H1 (cell line): ENCODE measurements around the gene BCAS3. TPM values are rescaled to one million over a fixed set of nuclear protein-coding genes. Genes with fewer than 3 reads are reported as not detected.

ENCODE experiments used
- CTCF ChIA-PET: fragments of 300-600 bp; sonication (Branson Sonifier 250); formaldehyde crosslinking; loops from one replicate; lab custom pipeline; 2021; ENCODE audit not compliant: partially characterized antibody; lab: Charles Lee
- POLR2A ChIA-PET: fragments of 300-600 bp; sonication (Branson Sonifier 250); formaldehyde crosslinking; loops from one replicate; lab custom pipeline; 2021; ENCODE audit warnings: inconsistent platforms; ENCODE audit not compliant: partially characterized antibody; lab: Charles Lee
- DNase-seq, 2 experiments: peaks; one replicate each; pipeline versions ENCODE4 v3.0.0 to v3.0.0-alpha.2; 2010 to 2022; ENCODE audit warnings: low spot score in 2 of 2, low read depth in 1 of 2, mixed read lengths in 1 of 2
- FAIRE-seq: peaks from 2 replicates; lab custom pipeline; 2011; peaks lifted over from hg19 to GRCh38; lab: Jason Lieb, UNC
- H2AFZ ChIP-seq: 2 replicates; pipeline ENCODE4 v1.8.1; 2012; ENCODE audit warnings: low read length, inconsistent platforms
- H2AK5ac ChIP-seq: 2 replicates; pipeline ENCODE4 v1.6.1; 2013; ENCODE audit warnings: low read depth, low read length
- H2BK120ac ChIP-seq: replicated peaks from 2 replicates; pipeline ENCODE3; 2013; ENCODE audit warnings: low read depth, low read length, inconsistent platforms
- H2BK12ac ChIP-seq: 2 replicates; pipeline ENCODE4 v1.6.1; 2013; ENCODE audit warnings: low read depth, low read length
- H2BK15ac ChIP-seq: 2 replicates; pipeline ENCODE4 v1.6.1; 2013; ENCODE audit warnings: low read length
- H2BK20ac ChIP-seq: 2 replicates; pipeline ENCODE4 v1.6.1; 2013; ENCODE audit warnings: low read length
- H2BK5ac ChIP-seq: 2 replicates; pipeline ENCODE4 v1.6.1; 2013; ENCODE audit warnings: low read depth, low read length
- H3K14ac ChIP-seq: 2 replicates; pipeline ENCODE4 v1.6.1; 2013; ENCODE audit warnings: inconsistent platforms; ENCODE audit not compliant: insufficient read length
- H3K18ac ChIP-seq: 2 replicates; pipeline ENCODE4 v1.6.1; 2013; ENCODE audit warnings: low read length; ENCODE audit errors: extremely low read depth
- H3K23ac ChIP-seq: 2 replicates; pipeline ENCODE4 v1.6.1; 2013; ENCODE audit warnings: inconsistent platforms; ENCODE audit not compliant: insufficient read length
- H3K23me2 ChIP-seq: 2 replicates; pipeline ENCODE4 v1.6.1; 2013; ENCODE audit warnings: low read depth, low read length
- H3K27ac ChIP-seq: 2 replicates; pipeline ENCODE4 v1.6.1; 2011; ENCODE audit warnings: low read depth, low read length, inconsistent platforms
- H3K27me3 ChIP-seq, 4 experiments: replicated peaks in 1 of 4; 1 replicate in 1 of 4; 2 replicates in 3 of 4; pipeline versions ENCODE4 v1.6.1 to v1.8.1; 2011 to 2013; ENCODE audit warnings: low read length in 3 of 4, mild to moderate bottlenecking in 3 of 4, inconsistent platforms in 2 of 4, mixed read lengths in 2 of 4, moderate library complexity in 1 of 4; ENCODE audit not compliant: control insufficient read depth in 3 of 4, insufficient read depth in 3 of 4; ENCODE audit errors: extremely low read depth in 1 of 4
- H3K36me3 ChIP-seq, 4 experiments: 2 replicates each; pipeline versions ENCODE4 v1.6.1 to v1.8.1; 2011 to 2013; ENCODE audit warnings: mild to moderate bottlenecking in 4 of 4, low read length in 3 of 4, moderate library complexity in 2 of 4, control low read depth in 1 of 4, inconsistent platforms in 1 of 4; ENCODE audit not compliant: insufficient read depth in 4 of 4, control insufficient read depth in 2 of 4
- H3K4ac ChIP-seq: replicated peaks from 2 replicates; pipeline ENCODE3; 2013; ENCODE audit warnings: low read length, low read depth, mixed read lengths, inconsistent platforms; ENCODE audit not compliant: insufficient read length
- H3K4me1 ChIP-seq, 4 experiments: replicated peaks in 1 of 4; 1 replicate in 1 of 4; 2 replicates in 3 of 4; pipeline versions ENCODE4 v1.6.1 to v1.8.1; 2011 to 2013; ENCODE audit warnings: low read length in 3 of 4, inconsistent platforms in 2 of 4, mixed read lengths in 1 of 4; ENCODE audit not compliant: insufficient read depth in 4 of 4, control insufficient read depth in 3 of 4
- H3K4me2 ChIP-seq, 2 experiments: 2 replicates each; pipeline versions ENCODE4 v1.6.1 to v1.8.1; 2011 to 2013; ENCODE audit warnings: low read depth in 2 of 2, low read length in 2 of 2, control low read depth in 1 of 2, inconsistent platforms in 1 of 2, mild to moderate bottlenecking in 1 of 2; ENCODE audit not compliant: insufficient read depth in 1 of 2
- H3K4me3 ChIP-seq, 4 experiments: fragments of 200-600, 300-600 bp in 1 of 4; sonication (generic), shearing (Covaris generic), sonication (Bioruptor Twin) in 1 of 4; 2 replicates each; pipeline versions ENCODE4 v1.5.1 to v1.8.1; 2011 to 2016; ENCODE audit warnings: low read length in 4 of 4, low read depth in 3 of 4, control low read depth in 2 of 4, inconsistent platforms in 2 of 4, mild to moderate bottlenecking in 2 of 4, mixed read lengths in 1 of 4, moderate library complexity in 1 of 4; ENCODE audit not compliant: insufficient read depth in 2 of 4; ENCODE audit errors: extremely low read depth in 1 of 4
- H3K56ac ChIP-seq: replicated peaks from 2 replicates; pipeline ENCODE3; 2013; ENCODE audit warnings: low read depth, mild to moderate bottlenecking, mixed read lengths, low read length, inconsistent platforms; ENCODE audit not compliant: insufficient read length
- H3K79me1 ChIP-seq: 2 replicates; pipeline ENCODE4 v1.6.1; 2013; ENCODE audit warnings: low read depth, low read length, control low read depth
- H3K79me2 ChIP-seq, 2 experiments: 2 replicates each; pipeline versions ENCODE4 v1.6.1 to v1.8.1; 2012 to 2013; ENCODE audit warnings: low read length in 2 of 2, mild to moderate bottlenecking in 2 of 2, inconsistent platforms in 1 of 2; ENCODE audit not compliant: insufficient read depth in 2 of 2, control insufficient read depth in 1 of 2
- H3K9ac ChIP-seq, 4 experiments: replicated peaks in 1 of 4; 1 replicate in 1 of 4; 2 replicates in 3 of 4; pipeline versions ENCODE4 v1.6.1 to v1.8.1; 2011 to 2013; ENCODE audit warnings: low read depth in 3 of 4, low read length in 3 of 4, control low read depth in 2 of 4, mild to moderate bottlenecking in 2 of 4, moderate library complexity in 2 of 4, inconsistent platforms in 1 of 4; ENCODE audit errors: extremely low read depth in 1 of 4
- H3K9me3 ChIP-seq, 2 experiments: 2 replicates each; pipeline versions ENCODE4 v1.6.1 to v1.8.1; 2012 to 2013; ENCODE audit warnings: mild to moderate bottlenecking in 2 of 2, moderate library complexity in 2 of 2, control low read depth in 1 of 2, inconsistent platforms in 1 of 2, low read depth in 1 of 2, low read length in 1 of 2, mixed read lengths in 1 of 2; ENCODE audit not compliant: insufficient read depth in 2 of 2
- H4K20me1 ChIP-seq, 2 experiments: replicated peaks in 1 of 2; 2 replicates each; pipeline versions ENCODE3 to v1.8.1; 2011 to 2013; ENCODE audit warnings: inconsistent platforms in 2 of 2, low read length in 2 of 2, mild to moderate bottlenecking in 1 of 2; ENCODE audit not compliant: insufficient read depth in 2 of 2, control insufficient read depth in 1 of 2
- H4K5ac ChIP-seq: 2 replicates; pipeline ENCODE4 v1.6.1; 2013; ENCODE audit warnings: low read length, low read depth, mixed read lengths, inconsistent platforms; ENCODE audit not compliant: insufficient read length
- H4K8ac ChIP-seq: 2 replicates; pipeline ENCODE4 v1.8.0; 2013; ENCODE audit warnings: mild to moderate bottlenecking, moderate library complexity, low read length, inconsistent platforms; ENCODE audit not compliant: insufficient read depth; ENCODE audit errors: extremely low read depth
- H4K91ac ChIP-seq: replicated peaks from 2 replicates; pipeline ENCODE3; 2013; ENCODE audit warnings: low read length, mixed read lengths, inconsistent platforms; ENCODE audit not compliant: insufficient read length
- CBX5 ChIP-seq: fragments of 300-800, 300-1000 bp; sonication (generic); IDR thresholded peaks from 2 replicates; pipeline ENCODE4 v1.7.1; 2016; ENCODE audit warnings: antibody characterized with exemption, low read length, low read depth
- RAD21 ChIP-seq, 2 experiments: IDR thresholded peaks in 1 of 2; conservative IDR thresholded peaks in 1 of 2; 2 replicates each; pipeline ENCODE4 v1.6.1; 2011; ENCODE audit warnings: low read depth in 2 of 2, low read length in 2 of 2, improper control_type of control experiment in 1 of 2, inconsistent platforms in 1 of 2, mild to moderate bottlenecking in 1 of 2, moderate library complexity in 1 of 2
- SRF ChIP-seq: IDR thresholded peaks from 2 replicates; pipeline ENCODE4 v1.6.1; 2011; ENCODE audit warnings: mild to moderate bottlenecking, low read depth, low read length, moderate library complexity
- SUZ12 ChIP-seq: fragments of 200-600 bp; sonication (generic); IDR thresholded peaks from 2 replicates; pipeline ENCODE4 v1.6.1; 2012; ENCODE audit warnings: mild to moderate bottlenecking, inconsistent platforms, low read length, moderate library complexity, mixed read lengths
- polyA plus RNA-seq, 7 experiments: library from polyadenylated mRNA; depleted of rRNA in 3 of 7; stranded (reverse) in 5 of 7; unstranded in 2 of 7; fragments of >200 nt in 5 of 7; fragments of 200-250 nt in 2 of 7; gene quantifications; 1 replicate in 5 of 7; 2 replicates in 1 of 7; 4 replicates in 1 of 7; pipeline versions ENCODE4 v1.2.1 to v1.2.3, GENCODE V29; 2011 to 2013; ENCODE audit warnings: missing spikeins in 2 of 7, mixed read lengths in 2 of 7
- total RNA-seq: library from RNA; stranded (reverse); fragmentation: NEBNext Ultra II Directional; extraction: Animal tissue kit (Norgen Biotek cat#: 25700); gene quantifications from 2 replicates; pipeline ENCODE4 v1.2.1, GENCODE V29; 2021

Gene BCAS3
- total and polyA plus RNA-seq, 2 of the 8 experiments (the other 6 are each of a cell fraction or from before 2014, with no cell fraction given): 9.9 to 13.3 TPM

- Histone ChIP-seq H3K4me1 (no peaks in the 10 kb centered on the region), H2BK15ac (no peak overlapping the region), H3K27me3 (no peaks in the 10 kb centered on the region), H2BK120ac (no peak overlapping the region), H2BK5ac (no peak overlapping the region), H4K91ac (no peak overlapping the region), H3K18ac (no peak overlapping the region), H2BK20ac (no peak overlapping the region), H3K36me3 (no peaks in the 10 kb centered on the region), H3K23ac (no peak overlapping the region), H4K8ac (no peak overlapping the region), H3K4me3 (no peak overlapping the region), H3K79me1 (no peaks in the 10 kb centered on the region), H3K27ac (no peak overlapping the region), H3K14ac (no peak overlapping the region), H2AFZ (no peak overlapping the region), H3K4me2 (no peak overlapping the region), H2AK5ac (no peak overlapping the region), H4K5ac (no peak overlapping the region), H4K20me1 (no peaks in the 10 kb centered on the region), H3K79me2 (no peaks in the 10 kb centered on the region), H3K9me3 (no peaks in the 10 kb centered on the region), H3K9ac (no peak overlapping the region), H3K23me2 (no peaks in the 10 kb centered on the region), H3K4ac (no peak overlapping the region), H2BK12ac (no peak overlapping the region), H3K56ac (no peak overlapping the region)
- TF ChIP-seq RAD21 (IDR thresholded peaks at IDR 0.05 in 1 of 2, conservative IDR thresholded peaks at IDR 0.05 in 1 of 2; ENCODE audit: low read depth in 2 of 2, low read length in 2 of 2) (no peak), CBX5 (no peak), SUZ12 (no peak), SRF (no peak)
- CTCF ChIA-PET: no interaction called here
- DNase-seq (no peak), FAIRE-seq (no peak)
- POLR2A ChIA-PET: no interaction called here
Measured at GRCh38 chr17:60827943-60828342, 150.3 kb downstream of the BCAS3 start.
